Pancreas (tissue), 10 donors: ENCODE results near the gene PRKD3. TPM values are rescaled to one million over a fixed set of nuclear protein-coding genes. Genes with fewer than 3 reads are reported as not detected.
A peak's percentile ranks its signal among the peaks of the same experiment; 100 is the strongest.

Experiments
- ATAC-seq, 4 donors: fragments of 200-7000 bp; cut with Tn5 transposase; one replicate each; pipeline versions ENCODE4 v1.8.0 to v1.9.1; 2020; ENCODE audit warnings: mild to moderate bottlenecking in 4 of 4, moderate library complexity in 4 of 4
- DNase-seq, 6 donors: peaks; one replicate each; pipeline ENCODE4 v3.0.0-alpha.2; 2020
- FAIRE-seq: peaks from 2 replicates; lab custom pipeline; 2012; peaks lifted over from hg19 to GRCh38; lab: Jason Lieb, UNC
- H3K27ac ChIP-seq, 4 donors: fragments of 200-600 bp; sonication (generic); 1 replicate in 3 of 4; 2 replicates in 1 of 4; pipeline versions ENCODE4 v1.5.0 to v1.8.0; 2020
- H3K27me3 ChIP-seq, 4 donors: fragments of 200-600 bp; one replicate each; pipeline ENCODE4 v1.8.0; 2021
- H3K36me3 ChIP-seq, 3 donors: fragments of 200-600 bp; sonication (generic) in 1 of 3; one replicate each; pipeline versions ENCODE4 v1.5.0 to v1.8.0; 2020 to 2021
- H3K4me1 ChIP-seq, 3 donors: fragments of 200-600 bp; one replicate each; pipeline ENCODE4 v1.8.0; 2021
- H3K4me3 ChIP-seq, 4 donors: fragments of 200-600 bp; sonication (generic) in 2 of 4; one replicate each; pipeline versions ENCODE4 v1.5.0 to v1.8.0; 2020 to 2021
- H3K9me3 ChIP-seq, 4 donors: fragments of 200-600 bp; one replicate each; pipeline ENCODE4 v1.8.0; 2021
- CTCF ChIP-seq, 4 donors: fragments of 200-600 bp; sonication (generic) in 3 of 4; IDR thresholded peaks; one replicate each; pipeline versions ENCODE4 v1.5.0 to v1.8.0; 2021; ENCODE audit warnings: antibody characterized with exemption in 4 of 4
- WGBS, 2 donors: extraction: QIAGEN DNeasy Blood & Tissue Kit; methylation state at CpG; one replicate each; pipeline ENCODE4 v1.1.7; 2013; 5-methylcytosine and 5-hydroxymethylcytosine counted together
- intact Hi-C, 3 donors: fragments of 100-400 bp; cut with DNase I; formaldehyde crosslinking; loops; one replicate each; pipeline versions ENCODE4 v1.11.1 to v1.14.2; 2022
- polyA plus RNA-seq, 2 donors: library from polyadenylated mRNA; stranded (reverse); fragments of 200-250 nt; gene quantifications; one replicate each; pipeline ENCODE4 v1.2.3, GENCODE V29; 2013
- total RNA-seq, 6 donors: library from RNA; stranded (reverse); fragmentation: NEBNext Ultra II Directional in 4 of 6; extraction: Animal tissue kit (Norgen Biotek cat#: 25700) in 4 of 6; gene quantifications; one replicate each; pipeline versions ENCODE4 v1.2.1 to v1.2.4, GENCODE V29; 2021 to 2023
- donor health status: healthy with polysubstance abuse.
- donor health status: DM: no; HTN: no; CAD: no; lungs with moderate emphysema.
- donor health status: DM: no; HTN: no; CAD: no.
- donor health status: control.
- donor health status: control.
- donor health status: Bipolar disorder and iron deficiency.
- donor health status: DM: yes; HTN: yes; CAD: no.
- donor health status: DM: no; HTN: no; CAD: no.
- donor health status: DM: no; HTN: no; CAD: no.
- donor health status: DM: yes; HTN: yes; CAD: no.

The PRKD3 gene
- total and polyA plus RNA-seq, 8 donors, result 4.1 to 17.2 (median 8.0) TPM

GRCh38 chr2:37330681-37331080, 6.0 kb upstream of the PRKD3 start:
- Histone ChIP-seq H3K36me3 (no peaks in the 10 kb centered on the region), H3K9me3 (no peaks in the 10 kb centered on the region), H3K27me3 (no peaks in the 10 kb centered on the region), H3K4me1 (peaks cover 0 to 14% (median 0%) of the 10 kb centered on the region in 3 donors), H3K4me3 (no peak overlapping the region), H3K27ac (no peak overlapping the region)
- intact Hi-C loops, result no loop called here
- TF ChIP-seq CTCF (IDR thresholded peaks at IDR 0.05), result no peak
- DNase-seq (no peak), FAIRE-seq (no peak), ATAC-seq (no peak)

- ATAC-seq (no peak), FAIRE-seq (no peak), DNase-seq (no peak)
- no peak for TF ChIP-seq CTCF (IDR thresholded peaks at IDR 0.05)
- Histone ChIP-seq H3K4me1 (peaks cover 0 to 22% (median 6%) of the 10 kb centered on the region in 3 donors), H3K4me3 (peak overlapping the region in 1 of 4 donors; percentile 11), H3K9me3 (no peaks in the 10 kb centered on the region), H3K27me3 (no peaks in the 10 kb centered on the region), H3K27ac (peak overlapping the region in 2 of 4 donors; percentile 83 to 86), H3K36me3 (no peaks in the 10 kb centered on the region)
- intact Hi-C loops, result no loop called here
- 67 to 72% methylated on average over 8 of the region's 8 CpGs for WGBS, 2 donors
Observed at GRCh38 chr2:37326866-37327634, 2.4 kb upstream of the PRKD3 start.

DNA sequence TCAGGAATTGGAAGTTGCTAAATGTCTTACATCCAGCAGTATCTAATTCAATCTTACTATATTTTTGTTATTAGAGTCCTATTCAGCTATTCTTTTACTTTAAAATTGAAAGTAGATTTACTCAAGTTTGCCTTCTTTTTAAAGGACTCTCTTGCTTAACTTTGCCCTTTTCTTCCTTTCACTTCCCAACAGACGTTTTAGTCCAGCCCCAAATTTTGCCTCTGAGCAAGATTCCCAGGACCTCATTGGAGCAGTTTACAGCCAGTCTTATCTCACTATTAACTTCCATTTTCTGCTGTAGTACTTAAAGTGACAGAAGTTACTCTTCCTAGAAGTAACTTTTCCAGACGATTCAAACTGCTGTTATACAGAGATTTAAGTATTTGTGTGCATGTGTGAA, 1.7 kb upstream of the PRKD3 start:
- WGBS, 2 donors, result 2 to 5% methylated on average over 2 of the region's 2 CpGs
- H3K4me1 ChIP-seq, result peaks cover 0 to 27% (median 6%) of the 10 kb centered on the region in 3 donors
- peak; percentile 72 for FAIRE-seq
- no peaks in the 10 kb centered on the region for H3K36me3 ChIP-seq
- H3K4me3 ChIP-seq, result peak overlapping the region in 1 of 4 donors; percentile 11
- H3K27me3 ChIP-seq, result no peaks in the 10 kb centered on the region
- H3K9me3 ChIP-seq, result no peaks in the 10 kb centered on the region
- ATAC-seq, result peak in 3 of 4 donors; percentile 35 to 58 (median 38)
- H3K27ac ChIP-seq, result peak overlapping the region in 2 of 4 donors; percentile 83 to 86
- TF ChIP-seq CTCF (IDR thresholded peaks at IDR 0.05), result no peak
- peak in 3 of 6 donors; percentile 29 to 34 (median 33) for DNase-seq
- intact Hi-C loops, result no loop called here

DNA sequence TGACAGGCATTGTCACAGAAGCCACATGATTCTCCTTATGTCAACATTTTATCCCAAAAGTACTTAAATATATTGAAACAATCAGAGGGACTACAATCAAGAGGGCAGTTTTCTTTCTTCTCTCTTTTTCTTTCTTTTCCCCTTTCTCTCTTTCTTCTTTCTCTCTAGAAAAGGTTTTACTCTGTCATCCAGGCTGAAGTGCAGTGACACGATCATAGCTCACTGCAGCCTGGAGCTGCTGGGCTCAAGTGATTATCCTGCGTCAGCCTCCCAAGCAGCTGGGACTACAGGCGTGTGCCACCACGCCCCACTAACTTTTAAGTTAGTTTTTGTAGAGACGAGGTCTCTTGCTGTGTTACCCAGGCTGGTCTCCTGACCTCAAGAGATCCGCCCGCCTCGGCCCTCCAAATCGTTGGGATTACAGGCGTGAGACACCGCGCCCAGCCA, 1.0 kb upstream of the PRKD3 start:
- H3K9me3 ChIP-seq, result no peaks in the 10 kb centered on the region
- peak overlapping the region in 3 of 4 donors; percentile 79 to 81 (median 80) for H3K4me3 ChIP-seq
- H3K27me3 ChIP-seq, result no peaks in the 10 kb centered on the region
- no peak for TF ChIP-seq CTCF (IDR thresholded peaks at IDR 0.05)
- no peak for ATAC-seq
- intact Hi-C loops, result no loop called here
- H3K4me1 ChIP-seq, result peaks cover 0 to 27% (median 6%) of the 10 kb centered on the region in 3 donors
- DNase-seq, result no peak
- no peaks in the 10 kb centered on the region for H3K36me3 ChIP-seq
- peak overlapping the region in 2 of 4 donors; percentile 83 to 86 for H3K27ac ChIP-seq
- FAIRE-seq, result no peak
- 92 to 95% methylated on average over 12 of the region's 12 CpGs for WGBS, 2 donors

- no peaks in the 10 kb centered on the region for H3K27me3 ChIP-seq
- DNase-seq, result peak in 5 of 6 donors; percentile 77 to 89 (median 79)
- H3K4me3 ChIP-seq, result peak overlapping the region; percentile 58 to 81 (median 80)
- 0% methylated on average over 20 to 33 of the region's 33 CpGs for WGBS, 2 donors
- H3K27ac ChIP-seq, result peak overlapping the region; percentile 25 to 86 (median 81)
- intact Hi-C loops, result no loop called here
- FAIRE-seq, result no peak
- peaks cover 0 to 27% (median 6%) of the 10 kb centered on the region in 3 donors for H3K4me1 ChIP-seq
- no peak for ATAC-seq
- TF ChIP-seq CTCF (IDR thresholded peaks at IDR 0.05), result no peak
- no peaks in the 10 kb centered on the region for H3K36me3 ChIP-seq
- no peaks in the 10 kb centered on the region for H3K9me3 ChIP-seq
Observed at GRCh38 chr2:37324536-37324785, 172 bp downstream of the PRKD3 start.
